GM19438 (cell line): ENCODE data around the gene UTS2B.
A peak's percentile ranks its signal among the peaks of the same experiment; 100 is the strongest.

Source experiments
- ATAC-seq: cut with Tn5 transposase; IDR thresholded peaks from one replicate; pipeline ENCODE4 v1.9.1; 2021; ENCODE audit warnings: low read depth; ENCODE audit not compliant: unreplicated experiment

Gene UTS2B, protein sequence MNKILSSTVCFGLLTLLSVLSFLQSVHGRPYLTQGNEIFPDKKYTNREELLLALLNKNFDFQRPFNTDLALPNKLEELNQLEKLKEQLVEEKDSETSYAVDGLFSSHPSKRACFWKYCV

GRCh38 chr3:191329654-191330529 lies at the start of gene UTS2B:
UTS2B (minus strand) TSS chr3:191330526; CDS start chr3:191282189, 48,337 bp downstream.
- peak; percentile 24 for ATAC-seq

- no peak for ATAC-seq
Measured at GRCh38 chr3:191380001-191380400, 49.7 kb upstream of the UTS2B start.

DNA sequence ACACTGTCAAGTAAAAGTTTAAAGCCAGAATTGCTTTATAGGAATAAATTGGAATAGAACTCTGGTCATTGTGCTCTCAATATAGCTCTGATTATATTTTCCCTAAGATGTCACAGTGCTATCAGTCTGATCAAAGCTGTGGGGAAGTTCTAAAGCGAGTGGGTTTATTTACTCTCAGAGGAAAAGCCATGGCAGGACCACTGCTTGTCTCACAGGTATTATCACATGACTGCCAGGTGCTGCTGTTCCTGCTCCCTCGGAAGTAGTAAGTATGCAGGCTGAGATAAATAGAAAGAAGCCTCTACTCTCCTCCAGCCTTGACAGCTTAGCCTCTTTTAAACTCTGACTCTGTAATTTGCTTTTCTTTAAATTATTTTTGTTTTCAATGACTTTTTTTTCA lies 49.1 kb upstream of the UTS2B start:
- ATAC-seq = no peak

DNA sequence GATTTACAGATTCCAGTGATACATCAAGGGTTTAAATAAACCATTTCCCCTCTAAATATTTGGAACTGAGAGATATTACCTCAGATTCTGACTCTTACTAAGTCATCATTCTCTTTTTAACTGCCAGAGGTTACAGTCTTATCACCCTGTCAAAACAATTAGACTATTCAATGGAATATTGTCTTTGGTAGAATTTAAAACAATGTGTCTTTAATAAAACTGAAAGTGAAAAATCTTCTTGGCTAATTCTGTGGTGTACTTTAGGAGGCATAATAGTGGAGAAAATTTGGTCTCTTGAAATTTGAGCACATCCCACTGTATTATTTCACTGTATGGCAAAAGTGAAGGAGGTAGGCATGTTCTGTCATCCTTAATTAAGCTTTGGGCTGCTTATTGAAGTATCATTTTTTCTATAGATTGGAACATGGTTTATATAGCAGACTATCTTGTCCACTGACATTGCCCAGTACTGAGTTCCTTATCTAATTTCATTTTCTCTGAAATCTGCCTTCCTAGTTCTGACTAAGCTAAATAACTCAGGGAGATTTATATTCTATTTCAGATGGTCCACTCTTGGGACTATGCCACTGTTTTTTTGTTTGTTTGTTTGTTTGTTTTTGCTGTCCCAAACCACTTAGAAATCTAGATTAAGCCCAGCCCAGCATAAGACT lies 48.0 kb upstream of the UTS2B start:
- no peak for ATAC-seq

- ATAC-seq = no peak
Measured at GRCh38 chr3:191376516-191377141, 46.3 kb upstream of the UTS2B start.

- ATAC-seq = no peak
Measured at GRCh38 chr3:191373327-191373726, 43.0 kb upstream of the UTS2B start.

DNA sequence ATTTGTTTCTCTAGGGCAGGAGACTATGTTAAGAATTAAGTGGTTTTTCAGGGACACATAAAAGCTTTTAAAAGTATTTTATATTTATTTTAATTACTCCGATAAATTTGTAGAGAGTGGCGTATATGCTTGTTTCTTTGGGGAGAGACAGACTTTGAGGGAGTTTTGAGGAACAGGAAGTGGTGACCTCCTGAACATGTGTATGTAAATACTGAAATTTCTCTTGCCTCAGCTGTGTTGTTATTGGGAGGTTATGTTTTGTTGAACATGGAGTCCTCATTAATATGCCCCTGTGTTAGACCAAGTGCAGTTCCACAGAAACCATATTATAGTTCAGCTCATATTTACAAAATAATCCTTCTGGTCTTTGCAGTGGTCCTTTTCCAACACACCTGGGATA lies 41.8 kb upstream of the UTS2B start:
- ATAC-seq = no peak

DNA sequence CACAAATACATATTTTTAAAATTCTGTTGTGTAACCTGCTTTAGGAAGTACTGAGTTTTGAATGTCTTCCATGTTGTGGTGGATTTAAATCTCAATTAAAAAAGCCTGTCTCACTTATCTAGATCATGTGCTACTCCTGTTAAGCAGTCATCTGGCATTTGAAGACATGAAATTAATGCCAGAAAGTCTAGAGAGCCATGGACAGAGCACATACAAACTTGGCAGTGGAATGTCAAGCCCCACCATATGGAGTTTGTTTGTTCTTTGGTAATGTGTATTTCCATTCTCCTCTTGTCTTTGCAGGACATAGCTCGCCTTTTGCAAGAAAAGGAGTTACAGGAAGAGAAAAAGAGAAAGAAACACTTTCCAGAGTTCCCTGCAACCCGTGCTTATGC lies 39.3 kb upstream of the UTS2B start:
- ATAC-seq = no peak

- ATAC-seq = no peak
Measured at GRCh38 chr3:191368755-191369615, 38.7 kb upstream of the UTS2B start.

DNA sequence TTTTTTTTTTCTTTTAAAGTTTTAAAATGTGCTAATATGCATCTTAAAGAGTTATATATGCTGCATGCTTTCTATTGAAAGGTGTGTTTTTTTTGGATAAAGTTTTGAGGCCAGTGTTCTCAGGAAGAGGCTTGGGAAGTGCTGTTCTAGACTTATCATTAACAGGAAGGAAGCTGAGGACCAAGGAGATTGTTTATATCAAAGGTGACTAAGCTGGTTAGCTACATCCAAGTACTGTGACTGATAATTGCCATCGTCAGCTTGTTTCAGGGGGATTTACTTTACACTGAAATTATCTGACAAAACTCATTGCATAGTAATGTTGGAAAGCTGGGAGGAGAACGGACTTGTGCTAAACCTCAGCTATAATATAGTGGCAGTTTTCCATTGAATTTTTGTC lies 36.3 kb upstream of the UTS2B start:
- no peak for ATAC-seq

GRCh38 chr3:191363221-191363620 lies 32.9 kb upstream of the UTS2B start:
- ATAC-seq = no peak

DNA sequence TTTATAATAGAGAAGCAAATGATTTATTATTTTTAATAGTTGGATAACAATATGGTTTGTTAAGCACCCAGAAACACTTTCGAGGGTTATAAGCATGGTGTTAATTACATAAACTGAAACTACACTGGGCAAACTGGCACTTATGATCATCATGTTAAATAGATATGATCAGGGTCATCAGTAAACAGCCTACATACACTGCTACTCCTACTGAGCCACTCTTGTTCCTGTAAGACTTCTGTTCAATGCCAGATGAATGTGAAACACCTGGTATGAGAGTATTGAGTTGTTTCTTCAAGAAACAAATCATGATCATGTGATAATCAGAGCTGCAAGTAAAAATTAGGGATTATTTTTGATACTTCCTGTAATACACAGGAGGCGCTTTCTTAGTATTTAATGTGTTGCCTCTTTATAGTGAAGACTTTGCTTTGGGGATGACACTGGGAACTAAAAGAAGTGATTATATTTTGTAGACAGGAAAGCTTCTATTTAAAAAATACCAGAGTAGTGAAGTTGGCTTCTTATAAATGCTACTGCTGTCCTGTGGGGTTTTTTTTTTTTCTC lies 32.3 kb upstream of the UTS2B start:
- no peak for ATAC-seq

GRCh38 chr3:191362037-191362436 lies 31.7 kb upstream of the UTS2B start:
- ATAC-seq = no peak

GRCh38 chr3:191361456-191361855 lies 31.1 kb upstream of the UTS2B start:
- no peak for ATAC-seq

- no peak for ATAC-seq
Measured at GRCh38 chr3:191360620-191361019, 30.3 kb upstream of the UTS2B start.

DNA sequence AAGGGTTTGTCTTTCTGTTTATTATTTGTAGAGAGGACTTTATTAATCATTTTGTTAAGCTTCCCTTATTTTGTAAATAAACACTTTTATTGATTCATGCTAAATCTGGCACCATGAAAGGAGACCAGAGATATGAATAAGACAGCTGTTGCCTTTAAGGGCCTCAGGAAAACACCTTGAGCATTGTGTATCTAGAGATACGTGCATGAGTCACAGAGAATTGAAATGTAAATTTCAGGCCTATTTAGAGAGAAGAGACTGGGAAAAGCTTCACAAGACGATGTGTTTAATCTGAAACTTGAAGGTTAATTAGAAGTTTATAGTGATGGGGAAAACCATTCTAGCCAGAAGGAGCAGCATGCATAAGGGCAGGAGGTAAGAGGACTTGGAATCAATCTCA lies 28.6 kb upstream of the UTS2B start:
- no peak for ATAC-seq

GRCh38 chr3:191357909-191358308 lies 27.6 kb upstream of the UTS2B start:
- no peak for ATAC-seq

DNA sequence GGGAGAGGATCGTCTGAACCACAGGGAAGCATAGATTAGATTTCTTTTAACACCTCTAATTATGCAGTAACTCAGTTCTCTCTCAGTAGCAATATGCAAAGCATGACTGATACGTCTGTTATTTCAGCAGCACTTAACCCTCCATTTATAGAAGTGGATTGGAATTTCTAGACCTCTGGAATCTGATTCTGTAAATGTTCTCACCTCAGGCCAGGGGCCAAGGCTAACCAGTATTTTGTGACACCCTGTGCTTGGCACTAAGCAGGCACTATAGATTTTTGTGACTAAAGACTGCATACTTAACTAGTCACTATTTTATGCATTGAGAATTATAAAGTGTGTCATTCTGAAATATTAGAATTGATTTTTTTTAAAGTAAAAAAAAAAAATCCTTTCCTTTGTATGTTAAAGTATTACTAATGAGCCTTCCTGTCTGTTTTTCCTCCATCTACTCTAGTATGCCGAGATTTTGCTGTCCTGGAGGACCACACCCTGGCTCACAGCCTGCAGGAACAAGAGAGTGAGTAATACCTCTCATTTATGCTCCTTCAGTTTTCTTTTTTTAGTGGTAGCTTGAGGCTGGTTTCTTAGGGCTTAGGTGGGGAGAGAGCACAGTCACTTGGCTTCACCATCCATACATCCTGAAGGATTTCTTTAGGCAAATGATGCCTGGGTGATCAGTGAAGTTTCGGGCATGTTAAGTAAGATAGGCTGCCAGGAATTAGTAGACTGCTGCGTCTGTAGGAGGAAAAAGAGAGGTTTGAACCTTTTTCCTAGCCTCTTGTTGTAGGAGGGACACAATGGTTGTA lies 26.5 kb upstream of the UTS2B start:
- ATAC-seq = no peak

- peak; percentile 67 for ATAC-seq
Measured at GRCh38 chr3:191355406-191355805, 25.1 kb upstream of the UTS2B start.
